Measurements from ENCODE around the gene IGIP. TPM values are rescaled to one million over a fixed set of nuclear protein-coding genes. Genes with fewer than 3 reads are reported as not detected.

The IGIP gene
- total RNA-seq, 4 donors from 2014 or later, result 6.7 to 13.1 (median 8.2) TPM

- TF ChIP-seq CTCF (IDR thresholded peaks at IDR 0.05 in 4 of 5, conservative IDR thresholded peaks at IDR 0.05 in 1 of 5) (no peak), POLR2A (IDR thresholded peaks at IDR 0.05) (no peak)
- Histone ChIP-seq H3K4me3 (no peak overlapping the region), H3K27me3 (no peaks in the 10 kb centered on the region), H3K36me3 (no peaks in the 10 kb centered on the region), H3K4me1 (peaks cover 7 to 17% of the 10 kb centered on the region in 2 donors), H3K27ac (no peak overlapping the region), H3K9me3 (no peaks in the 10 kb centered on the region)
- intact Hi-C loops (cut with DNase I; ENCODE audit: low total_unique reads) (no loop called here), in situ Hi-C loops (cut with MboI; ENCODE audit: low sequenced_read_pairs in 4 of 4) (no loop called here)
- DNase-seq, result no peak
- no peak for ATAC-seq
These were observed 22.8 kb downstream of the IGIP start for GRCh38 chr5:140148508-140148907.

- Histone ChIP-seq H3K27ac (no peak overlapping the region), H3K36me3 (no peaks in the 10 kb centered on the region), H3K27me3 (no peaks in the 10 kb centered on the region), H3K4me3 (no peak overlapping the region), H3K4me1 (peaks cover 7 to 15% of the 10 kb centered on the region in 2 donors), H3K9me3 (no peaks in the 10 kb centered on the region)
- in situ Hi-C loops (cut with MboI; ENCODE audit: low sequenced_read_pairs in 4 of 4), result loop anchor here in 2 of 4 donors (10.0 kb wide), 1 partner anchor 365 kb away; no protein-coding TSS in a partner anchor
- TF ChIP-seq CTCF (IDR thresholded peaks at IDR 0.05 in 4 of 5, conservative IDR thresholded peaks at IDR 0.05 in 1 of 5), result no peak
- TF ChIP-seq POLR2A (IDR thresholded peaks at IDR 0.05), result no peak
- no peak for DNase-seq
- no peak for ATAC-seq
- intact Hi-C loops (cut with DNase I; ENCODE audit: low total_unique reads), result loop anchor here (5.0 to 10.0 kb wide), 2 partner anchors 178 to 305 kb away; no protein-coding TSS in a partner anchor
These were observed 24.5 kb downstream of the IGIP start for GRCh38 chr5:140150201-140150600.

GRCh38 chr5:140151144-140152021 lies 25.6 kb downstream of the IGIP start:
- TF ChIP-seq POLR2A (IDR thresholded peaks at IDR 0.05), result no peak
- TF ChIP-seq CTCF (IDR thresholded peaks at IDR 0.05 in 4 of 5, conservative IDR thresholded peaks at IDR 0.05 in 1 of 5), result no peak
- intact Hi-C loops (cut with DNase I; ENCODE audit: low total_unique reads), result loop anchor here (5.0 to 10.0 kb wide), 2 partner anchors 179 to 307 kb away; no protein-coding TSS in a partner anchor
- H3K9me3 ChIP-seq, result no peaks in the 10 kb centered on the region
- H3K4me1 ChIP-seq, result peaks cover 3 to 5% of the 10 kb centered on the region in 2 donors
- no peaks in the 10 kb centered on the region for H3K36me3 ChIP-seq
- no peak for ATAC-seq
- in situ Hi-C loops (cut with MboI; ENCODE audit: low sequenced_read_pairs in 4 of 4), result loop anchor here in 2 of 4 donors (10.0 kb wide), 1 partner anchor 367 kb away; no protein-coding TSS in a partner anchor
- H3K27ac ChIP-seq, result no peak overlapping the region
- H3K27me3 ChIP-seq, result no peaks in the 10 kb centered on the region
- no peak overlapping the region for H3K4me3 ChIP-seq
- no peak for DNase-seq

- Histone ChIP-seq H3K27ac (no peak overlapping the region), H3K4me3 (no peak overlapping the region), H3K9me3 (no peaks in the 10 kb centered on the region), H3K4me1 (peaks cover 7 to 9% of the 10 kb centered on the region in 2 donors), H3K36me3 (no peaks in the 10 kb centered on the region), H3K27me3 (no peaks in the 10 kb centered on the region)
- TF ChIP-seq CTCF (IDR thresholded peaks at IDR 0.05 in 4 of 5, conservative IDR thresholded peaks at IDR 0.05 in 1 of 5) (no peak), POLR2A (IDR thresholded peaks at IDR 0.05) (no peak)
- intact Hi-C loops (cut with DNase I; ENCODE audit: low total_unique reads) (loop anchor here (5.0 to 10.0 kb wide), 2 partner anchors 180 to 308 kb away; no protein-coding TSS in a partner anchor), in situ Hi-C loops (cut with MboI; ENCODE audit: low sequenced_read_pairs in 4 of 4) (loop anchor here in 2 of 4 donors (10.0 kb wide), 1 partner anchor 368 kb away; no protein-coding TSS in a partner anchor)
- DNase-seq, result no peak
- ATAC-seq, result no peak
These were observed 26.6 kb downstream of the IGIP start for GRCh38 chr5:140152022-140152999.
